Measurements from ENCODE around the gene TMEM270. TPM values are rescaled to one million over a fixed set of nuclear protein-coding genes. Genes with fewer than 3 reads are reported as not detected.
A peak's percentile ranks its signal among the peaks of the same experiment; 100 is the strongest.

Gene TMEM270
- polyA plus RNA-seq, 1 experiment, result not detected

DNA sequence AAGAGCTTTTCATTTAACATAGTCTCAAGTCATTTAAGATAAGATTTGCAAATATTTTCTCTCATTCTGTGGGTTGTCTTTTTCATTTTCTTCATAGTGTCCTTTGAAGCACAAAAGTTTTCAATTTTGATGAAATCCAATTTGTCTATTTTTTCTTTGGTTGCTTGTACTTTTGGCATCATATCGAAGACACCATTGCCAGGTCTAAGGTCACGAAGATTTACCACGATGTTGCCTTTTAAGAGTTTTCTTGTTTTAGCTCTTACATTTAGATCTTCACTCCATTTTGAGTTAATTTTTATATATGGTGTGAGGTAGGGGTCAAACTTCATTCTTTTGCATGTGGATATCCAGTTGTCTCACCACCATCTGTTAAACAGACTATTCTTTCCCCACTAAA, 34.7 kb downstream of the TMEM270 start:
- Histone ChIP-seq H3K36me3 (ENCODE audit: control insufficient read depth, insufficient read depth, low read length) (no peaks in the 10 kb centered on the region), H3K4me3 (ENCODE audit: low read depth, low read length) (no peak overlapping the region), H3K27me3 (ENCODE audit: control insufficient read depth, insufficient read depth, low read length) (no peaks in the 10 kb centered on the region)
- TF ChIP-seq, protein P1, sequence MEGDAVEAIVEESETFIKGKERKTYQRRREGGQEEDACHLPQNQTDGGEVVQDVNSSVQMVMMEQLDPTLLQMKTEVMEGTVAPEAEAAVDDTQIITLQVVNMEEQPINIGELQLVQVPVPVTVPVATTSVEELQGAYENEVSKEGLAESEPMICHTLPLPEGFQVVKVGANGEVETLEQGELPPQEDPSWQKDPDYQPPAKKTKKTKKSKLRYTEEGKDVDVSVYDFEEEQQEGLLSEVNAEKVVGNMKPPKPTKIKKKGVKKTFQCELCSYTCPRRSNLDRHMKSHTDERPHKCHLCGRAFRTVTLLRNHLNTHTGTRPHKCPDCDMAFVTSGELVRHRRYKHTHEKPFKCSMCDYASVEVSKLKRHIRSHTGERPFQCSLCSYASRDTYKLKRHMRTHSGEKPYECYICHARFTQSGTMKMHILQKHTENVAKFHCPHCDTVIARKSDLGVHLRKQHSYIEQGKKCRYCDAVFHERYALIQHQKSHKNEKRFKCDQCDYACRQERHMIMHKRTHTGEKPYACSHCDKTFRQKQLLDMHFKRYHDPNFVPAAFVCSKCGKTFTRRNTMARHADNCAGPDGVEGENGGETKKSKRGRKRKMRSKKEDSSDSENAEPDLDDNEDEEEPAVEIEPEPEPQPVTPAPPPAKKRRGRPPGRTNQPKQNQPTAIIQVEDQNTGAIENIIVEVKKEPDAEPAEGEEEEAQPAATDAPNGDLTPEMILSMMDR (IDR thresholded peaks at IDR 0.05; ENCODE audit: insufficient read depth, low read depth, low read length), result no peak
- CTCF ChIA-PET, result interaction anchor here (0.6 to 3.3 kb wide), 2 partner anchors 131 to 134 kb away, joined by 3 to 14 read pairs; no protein-coding TSS in a partner anchor
- no peak for DNase-seq (ENCODE audit: low read depth)
- POLR2A ChIA-PET, result no interaction called here

DNA sequence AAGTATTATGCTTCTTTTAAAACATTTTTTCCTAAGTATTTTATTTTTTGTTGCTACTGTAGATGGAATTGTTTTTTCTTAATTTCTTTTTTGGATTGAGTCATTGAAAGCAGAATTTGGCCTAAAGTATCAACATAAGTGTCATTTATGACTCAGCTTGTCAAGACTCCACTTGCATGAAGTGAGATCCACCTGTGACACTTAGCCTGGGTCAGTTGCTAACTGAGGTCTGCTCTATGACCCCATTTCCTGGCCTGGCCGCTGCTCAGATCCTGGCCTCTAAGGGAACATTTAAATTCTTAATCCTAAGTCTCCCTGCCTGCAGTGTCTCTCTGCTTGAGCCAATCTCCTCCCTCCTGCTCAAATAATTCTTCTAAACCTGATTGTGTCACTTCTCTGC, 35.5 kb downstream of the TMEM270 start:
- Histone ChIP-seq H3K27me3 (ENCODE audit: control insufficient read depth, insufficient read depth, low read length) (no peaks in the 10 kb centered on the region), H3K4me3 (ENCODE audit: low read depth, low read length) (no peak overlapping the region), H3K36me3 (ENCODE audit: control insufficient read depth, insufficient read depth, low read length) (no peaks in the 10 kb centered on the region)
- ChIA-PET POLR2A (no interaction called here), CTCF (interaction anchor here (0.8 to 3.3 kb wide), 2 partner anchors 82 to 130 kb away, joined by 3 to 14 read pairs; no protein-coding TSS in a partner anchor)
- DNase-seq (ENCODE audit: low read depth), result no peak
- TF ChIP-seq, protein P1 (IDR thresholded peaks at IDR 0.05; ENCODE audit: insufficient read depth, low read depth, low read length), result no peak

DNA sequence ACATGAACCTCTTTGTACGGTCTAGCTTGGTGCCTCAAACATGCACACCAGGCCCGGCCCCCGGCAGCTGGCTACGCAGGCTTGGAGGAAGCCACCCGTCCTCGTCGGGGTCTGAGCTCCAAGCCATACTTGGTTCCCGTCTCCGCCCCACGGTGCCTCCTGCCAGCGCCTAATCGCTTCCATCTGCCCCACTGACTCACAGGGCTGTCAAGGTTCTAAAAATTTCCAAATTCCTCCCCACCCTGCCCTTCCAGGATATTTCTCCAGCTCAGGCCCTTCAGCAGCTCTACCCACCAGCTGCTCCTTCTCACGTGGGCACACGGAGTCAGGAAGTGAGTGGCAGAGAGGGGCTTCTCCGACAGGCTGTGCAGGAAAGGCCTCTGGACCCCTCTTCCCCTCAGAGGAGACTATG, 38.8 kb downstream of the TMEM270 start:
- POLR2A ChIA-PET, result no interaction called here
- Histone ChIP-seq H3K4me3 (ENCODE audit: low read depth, low read length) (no peak overlapping the region), H3K36me3 (ENCODE audit: control insufficient read depth, insufficient read depth, low read length) (no peaks in the 10 kb centered on the region), H3K27me3 (ENCODE audit: control insufficient read depth, insufficient read depth, low read length) (no peaks in the 10 kb centered on the region)
- DNase-seq (ENCODE audit: low read depth), result peak; percentile 90
- TF ChIP-seq, protein P1 (IDR thresholded peaks at IDR 0.05; ENCODE audit: insufficient read depth, low read depth, low read length), result no peak
- CTCF ChIA-PET, result interaction anchor here (0.6 to 2.1 kb wide), 3 partner anchors 128 to 131 kb away, joined by 3 to 6 read pairs (median 3); partner anchors contain the start of gene ELN

DNA sequence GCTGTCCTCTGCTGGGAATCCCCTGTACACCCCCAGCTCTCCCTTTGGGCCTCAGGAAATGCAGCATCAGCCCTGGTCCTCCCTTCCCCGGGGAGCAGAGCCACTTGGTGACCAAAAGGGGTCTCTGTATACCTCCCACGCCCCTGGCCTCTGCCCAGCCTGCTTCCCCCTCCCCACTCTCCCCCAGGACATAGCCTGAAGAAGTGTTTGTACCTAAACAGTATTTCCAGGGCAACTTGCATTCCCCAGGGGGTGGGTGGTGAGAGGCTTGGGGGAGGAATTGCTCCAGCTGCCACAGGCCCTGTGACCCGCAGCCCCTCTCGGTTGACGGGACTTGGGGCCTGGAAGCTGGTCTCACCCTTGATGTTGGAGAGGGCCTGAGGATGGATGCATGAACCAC, 39.3 kb downstream of the TMEM270 start:
- ChIA-PET POLR2A (no interaction called here), CTCF (interaction anchor here (1.0 to 2.1 kb wide), 2 partner anchors 127 to 131 kb away, joined by 3 to 6 read pairs; partner anchors contain the start of gene ELN)
- no peak for DNase-seq (ENCODE audit: low read depth)
- Histone ChIP-seq H3K4me3 (ENCODE audit: low read depth, low read length) (no peak overlapping the region), H3K27me3 (ENCODE audit: control insufficient read depth, insufficient read depth, low read length) (no peaks in the 10 kb centered on the region), H3K36me3 (ENCODE audit: control insufficient read depth, insufficient read depth, low read length) (no peaks in the 10 kb centered on the region)
- TF ChIP-seq, protein P1 (IDR thresholded peaks at IDR 0.05; ENCODE audit: insufficient read depth, low read depth, low read length), result 0 out of 2 replicates have a peak, but pooled peaks have one; percentile 2

DNA sequence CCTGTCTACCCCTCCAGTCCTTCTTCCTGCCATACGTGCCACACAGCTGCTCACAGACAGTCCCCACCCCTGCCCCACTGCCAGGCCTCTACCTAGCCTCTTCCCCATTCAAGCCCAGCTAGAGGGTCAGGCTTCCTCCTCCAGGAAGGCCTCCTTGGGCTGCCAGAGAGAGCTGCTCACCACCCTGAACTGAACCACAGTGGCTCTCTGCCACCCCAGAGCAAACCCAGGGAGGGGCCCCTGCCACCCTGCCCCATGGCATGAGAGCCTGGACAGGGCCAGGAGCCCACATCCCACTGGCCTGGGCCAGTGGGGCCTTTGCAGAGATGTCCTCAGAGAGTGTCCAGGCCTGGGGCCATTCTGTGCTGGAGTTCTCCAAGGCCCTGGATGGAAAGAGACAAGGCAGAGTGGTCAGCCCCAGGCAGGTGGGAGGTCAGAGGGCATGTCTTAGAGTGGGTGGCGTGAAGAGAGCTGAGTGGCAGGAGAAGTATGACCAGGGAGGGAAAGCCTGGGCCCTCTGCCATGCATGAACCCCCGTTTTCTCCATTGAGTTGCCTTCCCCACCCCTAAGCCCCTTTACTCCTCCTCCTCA, 40.4 kb downstream of the TMEM270 start:
- no peak for DNase-seq (ENCODE audit: low read depth)
- TF ChIP-seq, protein P1 (IDR thresholded peaks at IDR 0.05; ENCODE audit: insufficient read depth, low read depth, low read length), result no peak
- POLR2A ChIA-PET, result no interaction called here

More for the DNA sequence above, 40.4 kb downstream of the TMEM270 start:
- CTCF ChIA-PET, result interaction anchor here (0.7 to 2.1 kb wide), 2 partner anchors 13 to 126 kb away, joined by 3 to 6 read pairs; partner anchors contain the start of gene ELN
- Histone ChIP-seq H3K4me3 (ENCODE audit: low read depth, low read length) (no peak overlapping the region), H3K36me3 (ENCODE audit: control insufficient read depth, insufficient read depth, low read length) (no peaks in the 10 kb centered on the region), H3K27me3 (ENCODE audit: control insufficient read depth, insufficient read depth, low read length) (no peaks in the 10 kb centered on the region)

All from BJ (cell line).